Renal cortex interstitium (tissue), 11 donors: Measurements from ENCODE around the gene SAC3D1. TPM values are rescaled to one million over a fixed set of nuclear protein-coding genes. Genes with fewer than 3 reads are reported as not detected.
A peak's percentile ranks its signal among the peaks of the same experiment; 100 is the strongest.
"Not testable (repeated sequence)": the region's sequence is repeated elsewhere in the genome, so short reads cannot be mapped to it uniquely, and the experiment has no call there.

ENCODE experiments used
- DNase-seq, 11 donors: peaks; one replicate each; pipeline ENCODE4 v3.0.0-alpha.2; 2013; ENCODE audit warnings: low read depth in 9 of 11, low spot score in 4 of 11; ENCODE audit errors: extremely low read depth in 1 of 11
- polyA plus RNA-seq, 3 donors: library from polyadenylated mRNA; unstranded; fragments of 120-200 nt; gene quantifications; one replicate each; pipeline ENCODE4 v1.2.1, GENCODE V29; 2013; ENCODE audit not compliant: insufficient read length in 3 of 3

The SAC3D1 gene
- polyA plus RNA-seq, 3 donors: 8.8 to 18.6 (median 10.5) TPM

DNA sequence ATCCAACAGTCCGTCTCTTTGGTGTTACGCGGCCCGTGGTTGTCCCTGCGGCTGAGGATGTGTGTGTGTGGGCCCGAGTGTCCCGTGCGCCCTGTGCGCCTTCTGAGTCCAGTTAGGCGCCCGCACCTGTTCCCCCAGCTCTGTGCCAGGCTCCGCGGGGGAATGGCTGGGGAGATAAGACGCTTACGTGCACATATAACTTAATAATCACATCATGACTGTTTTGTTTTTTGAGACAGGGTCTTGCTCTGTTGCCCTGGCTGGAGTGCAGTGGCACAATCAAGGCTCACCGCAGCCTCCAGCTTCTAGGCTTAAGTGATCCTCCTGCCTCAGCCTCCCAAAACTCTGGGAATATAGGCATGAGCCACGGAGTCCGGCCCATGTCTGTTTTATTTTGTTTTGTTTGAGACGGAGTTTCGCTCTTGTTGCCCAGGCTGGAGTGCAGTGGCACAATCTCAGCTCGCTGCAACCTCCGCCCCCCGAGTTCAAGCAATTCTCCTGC is 26.2 kb upstream of the SAC3D1 start:
- DNase-seq: no peak

DNA sequence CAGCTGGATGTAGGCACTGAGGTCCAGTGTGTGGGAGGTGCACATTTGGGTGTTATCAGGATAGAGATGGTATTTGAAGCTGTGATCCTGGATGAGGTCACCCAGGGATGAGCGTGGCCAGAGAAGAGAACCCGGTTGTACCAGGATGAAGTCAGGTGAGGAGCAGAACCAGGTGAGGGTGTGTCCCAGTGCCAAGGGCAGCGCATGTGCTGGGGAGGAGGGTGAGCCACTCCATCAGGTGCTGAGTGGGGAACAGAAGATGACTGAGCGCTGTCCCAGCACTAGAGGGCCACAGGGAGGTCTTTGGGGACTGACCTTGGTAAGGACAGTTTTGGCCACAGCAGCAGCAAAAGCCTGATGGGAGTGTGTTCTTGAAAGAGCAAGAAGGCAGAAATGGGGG is 24.3 kb upstream of the SAC3D1 start:
- DNase-seq: no peak

DNA sequence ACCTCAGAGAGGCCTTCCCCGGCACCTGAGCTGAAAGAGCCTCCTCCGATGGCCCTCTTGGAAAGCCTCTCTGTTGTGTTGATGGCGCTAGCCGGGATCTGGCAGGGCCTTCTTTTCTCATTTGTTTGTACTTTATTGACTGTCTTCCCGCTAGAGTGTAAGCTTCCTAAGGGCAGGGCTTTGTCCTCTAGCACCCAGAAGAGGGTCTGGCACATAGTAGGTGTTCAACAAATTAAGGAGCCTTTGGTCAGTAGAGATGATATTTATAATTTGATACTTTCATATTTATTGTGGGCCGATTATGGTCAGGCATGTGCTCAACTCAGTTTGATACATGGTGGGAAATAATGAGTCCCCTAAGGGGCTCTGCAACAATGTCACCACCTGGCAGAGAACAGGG is 23.1 kb upstream of the SAC3D1 start:
- DNase-seq: no peak

DNA sequence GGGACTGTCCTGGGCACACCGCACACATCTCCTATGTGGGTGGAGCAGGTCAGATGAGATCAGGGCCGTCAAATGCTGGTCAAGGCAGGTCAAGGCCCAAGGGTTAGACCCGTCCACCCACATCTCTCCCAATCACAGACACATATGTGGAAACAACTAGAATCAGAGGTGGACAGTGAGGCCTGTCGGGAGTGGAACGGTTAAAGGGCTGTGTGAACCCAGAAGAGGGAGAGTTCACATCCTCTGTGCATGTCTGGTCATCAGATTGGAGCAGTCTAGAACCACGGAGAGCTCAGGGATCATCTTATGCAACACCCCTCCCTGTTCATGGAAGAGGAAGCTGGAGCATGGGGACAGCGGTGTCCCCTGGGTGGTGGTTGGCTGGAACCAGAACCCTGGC is 21.2 kb upstream of the SAC3D1 start:
- DNase-seq: no peak

DNA sequence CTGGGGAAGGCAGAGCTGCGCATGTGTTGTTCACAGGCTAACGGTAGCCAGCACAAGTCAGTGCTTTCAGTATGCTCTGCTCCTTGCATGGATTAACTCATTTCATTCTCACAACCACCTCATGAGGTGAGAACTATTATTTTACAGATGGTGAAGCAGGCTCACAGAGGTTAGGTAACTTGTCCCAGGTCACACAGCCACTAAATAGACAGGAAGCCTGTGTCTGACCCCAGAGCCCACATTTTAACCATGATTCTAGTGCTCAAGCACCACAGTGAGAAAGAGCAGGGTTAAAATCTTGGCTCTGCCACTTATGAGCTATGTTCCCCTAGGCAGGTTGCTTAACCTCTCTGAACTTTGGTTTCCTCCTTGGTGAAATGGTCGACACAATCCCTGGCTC is 20.0 kb upstream of the SAC3D1 start:
- no peak for DNase-seq

DNA sequence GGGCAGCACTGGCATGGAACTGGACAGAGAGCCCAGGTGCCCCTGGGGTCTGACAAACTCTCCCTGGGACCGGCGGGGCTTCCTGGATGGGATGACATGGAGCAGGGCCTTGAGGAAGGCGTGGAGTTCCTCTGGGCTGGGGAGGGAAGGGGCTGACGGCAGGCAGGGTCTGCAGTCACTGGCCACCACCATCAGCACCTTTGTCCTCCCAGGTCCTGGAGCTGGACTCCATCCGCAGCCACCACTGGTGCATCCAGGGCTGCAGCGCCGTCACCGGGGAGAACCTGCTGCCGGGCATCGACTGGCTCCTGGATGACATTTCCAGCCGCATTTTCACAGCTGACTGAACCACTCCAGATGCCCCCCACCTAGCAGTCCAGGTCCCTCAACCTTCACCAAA is 19.5 kb upstream of the SAC3D1 start:
- DNase-seq: no peak

DNA sequence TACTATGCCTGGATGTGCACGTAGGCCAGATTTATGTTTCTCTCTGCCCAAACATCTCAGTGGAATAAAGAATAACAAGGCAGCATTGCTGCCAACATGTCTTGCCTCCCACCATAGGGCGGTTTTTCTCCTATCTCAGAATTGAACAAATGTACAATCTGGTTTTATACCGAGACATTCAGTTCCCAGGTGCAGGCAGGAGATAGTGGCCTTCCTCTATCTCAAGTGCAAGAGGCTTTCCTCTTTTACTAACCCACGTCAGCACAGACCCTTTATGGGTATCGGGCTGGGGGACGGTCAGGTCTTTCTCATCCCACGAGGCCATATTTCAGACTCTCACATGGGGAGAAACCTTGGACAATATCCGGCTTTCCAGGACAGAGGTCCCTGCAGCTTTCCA is 17.5 kb upstream of the SAC3D1 start:
- DNase-seq: not testable (repeated sequence)

DNA sequence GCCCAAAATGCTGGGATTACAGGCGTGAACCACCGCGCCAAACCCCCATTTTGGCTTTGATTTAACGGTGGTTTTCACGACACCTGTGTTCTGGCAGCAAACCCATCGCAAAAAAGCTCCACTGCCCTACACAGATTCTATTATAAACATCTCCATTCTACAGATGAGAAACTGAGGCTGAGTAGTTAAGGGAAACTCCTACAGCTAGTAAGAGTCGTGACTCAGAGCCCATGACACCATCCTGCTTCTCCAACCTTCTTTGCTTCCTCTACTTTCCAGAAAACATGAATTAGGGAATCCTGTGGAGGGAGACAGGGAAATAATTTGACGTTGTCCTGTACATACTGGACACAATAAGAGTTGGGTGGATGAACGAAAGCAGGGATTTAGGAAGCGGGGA is 14.2 kb upstream of the SAC3D1 start:
- no peak for DNase-seq

DNA sequence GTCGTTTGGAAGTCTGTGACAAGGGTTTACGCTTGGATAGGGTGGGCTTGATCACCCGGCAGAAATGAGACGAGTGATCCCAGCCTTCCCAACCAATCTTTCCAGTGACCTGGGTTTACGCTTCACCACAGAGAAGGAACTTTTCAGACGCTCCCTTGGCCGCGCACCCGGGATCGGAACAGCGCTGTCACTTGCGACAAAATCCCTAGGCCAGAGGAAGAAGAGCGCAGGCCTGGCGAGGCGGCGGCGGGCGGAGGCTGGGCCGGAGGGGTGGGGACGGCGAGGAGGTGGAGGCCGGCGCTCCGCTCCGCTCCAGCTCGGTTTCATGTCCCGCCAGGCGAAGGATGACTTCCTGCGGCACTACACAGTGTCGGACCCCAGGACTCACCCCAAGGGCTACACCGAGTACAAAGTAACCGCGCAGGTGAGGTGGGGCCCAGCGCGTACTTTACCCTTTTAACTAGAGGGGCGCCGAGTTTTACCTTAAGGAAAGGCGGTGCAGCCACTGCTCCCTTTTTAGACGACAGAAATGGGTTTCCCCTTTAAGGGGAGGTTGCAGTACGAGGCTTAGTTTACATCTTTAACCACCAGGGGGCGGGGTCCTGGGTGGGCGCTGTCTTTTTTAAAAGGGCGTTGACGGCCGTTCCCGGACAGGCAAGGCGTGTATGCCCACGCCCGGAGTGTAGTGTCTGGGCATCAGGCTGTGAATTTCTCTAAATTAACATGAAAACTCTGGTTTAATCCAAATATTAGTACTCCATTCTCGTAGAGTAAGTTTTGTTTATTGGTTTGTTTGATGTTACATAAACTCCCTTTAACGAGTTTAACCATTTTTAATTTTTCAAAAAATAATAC is 13.6 kb upstream of the SAC3D1 start, which contains the start of gene SNX15:
SNX15 (plus strand) TSS at position 227 of the 855 bp plus-strand sequence; CDS start at position 326, 99 bp downstream.
- peak; percentile 91 to 98 (median 95) for DNase-seq

DNA sequence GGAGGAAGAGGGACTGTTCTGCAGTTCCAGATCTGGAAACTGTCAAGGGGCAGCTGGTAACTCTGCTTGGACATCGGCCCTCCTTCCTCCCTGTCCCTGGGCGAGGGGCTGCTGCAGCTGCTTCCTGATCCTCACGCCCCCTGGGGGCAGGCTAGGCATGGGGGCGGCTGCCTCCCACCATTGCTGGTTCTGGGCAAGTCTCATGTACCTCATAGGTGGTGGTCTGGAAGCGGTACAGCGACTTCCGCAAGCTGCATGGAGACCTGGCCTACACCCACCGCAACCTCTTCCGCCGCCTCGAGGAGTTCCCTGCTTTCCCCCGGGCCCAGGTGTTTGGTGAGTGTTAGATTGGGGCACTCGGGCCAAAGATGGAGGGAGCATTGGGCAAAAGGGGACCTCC is 8.8 kb upstream of the SAC3D1 start:
- no peak for DNase-seq

DNA sequence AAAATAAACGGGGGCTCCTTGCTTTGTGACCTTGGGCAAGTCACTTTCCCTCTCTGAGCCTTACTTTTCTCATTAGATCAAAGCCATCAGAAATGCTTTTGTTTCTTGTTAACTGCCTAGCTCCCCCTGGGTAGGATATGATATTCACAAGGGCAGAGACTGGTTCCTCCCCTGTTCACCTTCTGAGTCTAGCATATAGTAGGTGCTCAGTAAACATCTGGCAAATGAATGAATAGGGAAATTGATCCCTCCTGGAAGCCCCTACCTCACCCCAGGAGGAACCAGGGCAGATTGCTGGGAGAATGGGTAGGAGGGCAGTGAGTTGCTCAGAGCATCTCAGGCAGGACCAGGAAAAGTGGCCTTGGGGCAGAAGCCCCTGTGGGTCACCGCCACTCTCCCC is 6.6 kb upstream of the SAC3D1 start:
- DNase-seq: no peak

DNA sequence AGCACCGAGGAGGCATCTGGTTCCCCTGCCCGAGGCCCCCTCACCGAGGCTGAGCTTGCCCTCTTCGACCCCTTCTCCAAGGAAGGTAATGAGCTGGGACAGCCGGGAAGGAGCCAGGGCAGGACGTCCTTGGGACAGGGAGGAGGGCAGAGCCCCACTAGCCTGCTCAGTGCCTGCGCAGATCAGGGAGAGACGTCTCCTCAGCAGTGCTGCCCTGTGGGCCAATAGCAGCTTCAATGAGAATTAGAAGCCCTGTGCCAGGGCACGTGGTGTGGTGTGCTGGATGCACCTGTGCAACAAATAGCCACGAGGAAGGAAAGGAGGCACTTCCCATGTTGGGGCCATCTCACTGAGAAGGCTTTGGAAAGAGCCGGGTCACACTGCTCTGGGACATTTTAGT is 5.4 kb upstream of the SAC3D1 start:
- DNase-seq: no peak

DNA sequence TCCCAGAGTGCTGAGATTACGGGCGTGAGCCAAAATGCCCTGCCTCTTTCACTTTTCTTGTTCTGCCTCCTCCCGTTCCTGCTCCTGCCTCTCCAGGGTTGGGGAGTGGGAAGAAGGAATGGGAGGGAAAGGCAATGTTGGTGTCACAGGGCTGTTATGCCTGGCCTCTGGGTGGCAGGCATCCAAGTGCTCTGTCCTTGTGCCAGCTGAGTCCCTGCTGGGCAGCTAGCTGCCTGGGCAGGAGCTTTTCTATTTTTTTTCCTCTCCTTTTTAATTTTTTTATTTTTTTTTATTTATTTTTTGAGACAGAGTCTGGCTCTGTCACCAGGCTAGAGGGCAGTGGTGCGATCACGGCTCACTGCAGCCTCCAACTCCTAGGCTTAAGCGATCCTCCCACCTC is 4.1 kb upstream of the SAC3D1 start:
- no peak for DNase-seq

DNA sequence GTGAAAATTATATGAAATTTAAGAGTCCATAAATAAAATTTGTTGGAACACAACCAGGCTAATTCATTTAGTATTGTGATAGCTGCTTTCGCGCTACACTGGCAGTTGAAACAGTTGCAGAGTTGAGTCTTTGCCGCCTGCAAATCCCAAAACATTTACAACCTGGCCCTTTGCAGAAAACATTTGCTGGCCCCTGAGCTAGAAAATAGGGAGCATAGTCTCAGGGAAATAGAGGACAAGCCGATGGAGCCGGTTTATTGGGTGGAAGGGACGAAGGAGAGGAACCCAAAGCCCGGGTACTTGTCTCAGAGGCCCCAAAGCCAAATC is 527 bp upstream of the SAC3D1 start:
- no peak for DNase-seq

DNA sequence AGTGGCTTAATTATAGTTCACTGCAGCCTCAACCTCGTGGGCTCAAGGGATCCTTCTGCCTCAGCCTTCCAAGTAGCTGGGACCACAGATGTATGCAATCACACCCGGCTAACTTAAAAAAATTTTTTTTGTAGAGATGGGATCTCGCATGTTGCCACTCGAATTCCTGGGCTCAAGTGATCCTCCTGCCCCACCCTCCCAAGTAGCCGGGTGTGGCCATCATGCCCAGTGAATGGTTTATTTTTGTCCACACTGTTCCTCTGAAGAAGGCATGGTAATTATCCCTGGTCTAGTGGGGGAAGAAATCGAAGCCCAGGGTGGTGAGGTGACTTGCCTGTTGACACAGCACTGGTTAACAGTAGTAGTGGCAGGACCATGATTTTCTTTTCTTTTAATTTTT is 1.9 kb downstream of the SAC3D1 start:
- DNase-seq: no peak

DNA sequence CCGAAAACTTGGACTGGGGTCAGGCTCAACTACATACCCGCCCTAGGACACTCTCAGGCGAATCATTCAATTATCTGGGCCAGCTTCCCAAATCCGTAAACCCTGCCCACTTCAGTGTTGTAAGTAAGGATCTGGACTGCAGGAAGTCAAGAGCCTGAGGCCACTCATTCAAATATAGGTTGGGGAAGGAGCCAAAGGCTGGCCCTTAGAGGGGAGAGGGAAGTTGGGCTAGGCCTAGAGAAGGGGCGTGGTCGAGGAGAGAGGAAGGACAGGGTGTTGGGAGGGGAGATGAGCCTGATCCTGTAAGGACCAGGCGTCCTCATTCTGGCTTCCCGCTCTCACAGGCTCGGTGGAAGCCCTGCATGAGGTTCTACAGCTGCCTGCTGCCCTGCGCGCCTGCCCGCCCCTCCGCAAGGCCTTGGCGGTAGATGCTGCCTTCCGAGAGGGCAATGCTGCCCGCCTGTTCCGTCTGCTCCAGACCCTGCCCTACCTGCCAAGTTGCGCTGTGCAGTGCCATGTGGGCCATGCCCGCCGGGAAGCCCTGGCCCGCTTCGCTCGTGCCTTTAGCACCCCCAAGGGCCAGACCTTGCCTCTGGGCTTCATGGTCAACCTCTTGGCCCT is 3.0 kb downstream of the SAC3D1 start:
- no peak for DNase-seq

DNA sequence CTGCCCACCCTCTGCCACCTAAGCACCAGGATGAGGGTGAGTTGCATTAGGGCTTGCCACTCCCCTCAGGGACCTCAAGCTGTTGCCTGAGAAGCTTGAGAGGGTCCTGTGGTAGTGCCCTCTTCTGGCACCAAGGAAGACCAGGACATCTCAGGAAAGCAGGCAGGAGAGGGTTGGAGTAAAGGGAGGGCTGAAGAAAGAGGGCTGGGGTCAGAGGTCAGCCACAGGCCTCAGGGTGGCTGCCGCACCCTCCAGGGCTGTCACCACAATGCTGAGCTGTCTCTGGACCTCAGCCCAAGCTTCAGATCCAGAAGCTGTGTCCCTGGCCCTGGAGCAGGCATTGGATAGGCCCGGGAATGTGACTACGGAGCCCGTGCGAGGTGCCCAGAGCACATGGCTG is 4.1 kb downstream of the SAC3D1 start:
- no peak for DNase-seq

DNA sequence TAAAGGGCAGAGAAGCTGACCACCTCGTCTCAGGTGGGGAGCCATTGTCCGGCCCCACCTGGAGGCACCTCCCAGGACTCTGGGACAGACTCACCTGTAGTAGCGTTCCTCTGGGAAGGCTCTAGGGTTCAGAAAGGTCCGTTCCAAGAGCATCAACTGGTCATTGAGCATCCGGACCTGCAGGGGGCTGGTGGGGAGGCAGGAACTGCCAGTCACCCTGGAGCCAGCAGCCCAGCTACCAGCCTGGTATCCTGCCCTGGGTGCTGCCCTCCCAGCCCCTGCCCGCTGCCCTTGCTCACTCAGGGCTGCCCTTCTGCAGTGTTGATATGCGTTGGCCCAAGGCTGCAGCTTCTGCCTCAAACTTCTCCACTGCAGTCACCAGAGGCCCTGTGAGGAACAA is 4.7 kb downstream of the SAC3D1 start:
- no peak for DNase-seq

DNA sequence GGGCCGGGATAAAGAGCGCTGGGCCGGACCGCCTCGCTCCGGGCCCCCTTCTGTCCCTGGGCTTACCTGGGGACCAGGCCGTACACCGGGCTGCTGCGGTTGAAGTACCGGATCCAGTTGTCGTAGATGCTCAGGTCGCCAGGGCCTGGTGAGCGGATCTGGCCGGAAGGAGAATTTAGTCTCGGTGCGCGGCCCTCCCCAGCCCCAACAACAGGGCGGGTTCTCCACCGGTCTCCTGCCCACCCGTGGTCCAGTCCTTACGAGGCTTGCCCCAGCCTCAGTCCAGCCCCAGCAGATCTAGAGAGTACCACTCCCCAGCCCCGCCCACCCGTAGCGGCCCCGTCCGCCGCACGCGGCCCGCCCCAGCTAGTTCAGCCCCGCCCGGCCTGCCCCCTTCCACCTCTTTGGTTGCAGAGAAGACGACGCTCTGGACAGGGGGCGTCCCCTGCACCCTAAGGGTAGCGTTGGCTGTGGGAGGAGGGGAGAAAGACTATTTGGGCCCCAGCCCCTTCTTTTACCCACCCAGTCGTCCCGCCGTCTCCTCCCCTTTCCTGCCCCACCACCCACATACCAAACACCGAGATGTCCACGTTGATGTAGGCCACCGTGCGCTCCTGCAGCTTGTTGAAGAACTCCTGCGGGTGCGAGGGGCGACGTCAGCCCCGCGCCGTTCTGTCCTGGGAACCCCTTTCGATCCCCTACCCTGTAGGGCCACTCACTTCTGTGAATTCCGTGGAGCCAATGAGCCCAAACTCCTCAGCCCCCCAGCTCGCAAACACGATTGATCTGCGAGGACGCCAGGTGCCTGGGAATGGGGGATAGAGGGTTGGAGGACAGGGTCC is 6.8 kb downstream of the SAC3D1 start:
- DNase-seq: no peak

DNA sequence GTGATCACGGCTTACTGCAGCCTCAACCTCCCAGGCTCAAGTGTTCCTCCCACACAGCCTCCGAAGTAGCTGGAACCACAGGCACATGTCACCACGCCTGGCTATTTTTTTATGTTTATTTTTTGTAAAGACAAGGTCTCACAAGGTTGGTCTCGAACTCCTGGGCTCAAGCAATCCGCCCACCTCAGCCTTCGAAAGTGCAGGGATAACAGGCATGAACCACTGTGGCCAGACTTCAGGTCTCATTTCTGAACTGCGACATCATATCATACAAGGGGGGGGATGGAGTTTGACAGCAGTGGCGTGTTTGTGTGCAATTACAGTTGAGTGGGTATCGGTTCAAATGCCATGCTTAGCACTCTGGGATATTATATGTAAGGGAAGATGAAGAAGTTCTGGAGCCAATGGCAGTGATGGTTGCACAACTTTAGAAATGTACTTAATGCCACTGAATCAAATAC is 10.4 kb downstream of the SAC3D1 start:
- no peak for DNase-seq
